GM13977 (cell line): Measurements from ENCODE around the gene LMOD2.

Experiments used
- DNase-seq: peaks from one replicate; pipeline ENCODE4 v3.0.0; 2012; ENCODE audit warnings: low spot score
- in situ Hi-C: fragments of 300-500 bp; cut with MboI; formaldehyde crosslinking; loops from one replicate; pipeline ENCODE4 v1.12.0; 2022; ENCODE audit warnings: low sequenced_read_pairs, low pct_unique_long_range_greater_than_20kb, mixed read lengths, inconsistent platforms; ENCODE audit not compliant: unreplicated experiment
- TF ChIP-seq, protein P1 (sequence below): IDR thresholded peaks from 2 replicates; pipeline ENCODE4 v1.5.1; 2012; ENCODE audit warnings: mild to moderate bottlenecking, control low read depth; ENCODE audit not compliant: insufficient read depth; ENCODE audit errors: extremely low read depth, missing control alignments

The LMOD2 gene

DNA sequence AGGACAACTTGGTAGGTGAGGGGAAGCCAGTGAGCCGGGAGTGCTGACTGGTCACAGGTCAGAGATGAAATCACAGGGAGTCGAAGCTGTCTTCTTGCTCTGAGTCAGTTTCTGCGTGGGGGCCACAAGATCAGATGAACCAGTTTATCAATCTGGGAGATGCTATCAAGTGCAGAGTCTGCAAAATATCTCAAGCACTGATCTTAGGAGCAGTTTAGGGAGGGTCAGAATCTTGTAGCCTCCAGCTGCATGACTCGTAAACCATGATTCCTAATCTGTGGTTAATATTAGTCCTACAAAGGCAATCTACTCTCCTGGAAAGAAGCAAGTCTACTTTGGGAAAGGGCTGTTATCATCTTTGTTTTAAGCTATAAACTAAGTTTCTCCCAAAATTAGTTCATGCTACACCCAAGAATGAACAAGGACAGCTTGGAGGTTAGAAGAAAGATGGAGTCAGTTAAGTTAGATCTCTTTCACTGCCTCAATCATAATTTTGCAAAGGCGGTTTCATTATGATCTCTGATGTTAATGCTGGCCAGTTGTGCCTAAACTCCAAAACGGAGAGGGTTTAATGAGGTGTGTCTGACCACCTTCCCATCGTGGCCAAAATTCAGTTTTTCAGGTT lies 8.4 kb upstream of the LMOD2 start:
- DNase-seq: no peak
- TF ChIP-seq, protein P1, sequence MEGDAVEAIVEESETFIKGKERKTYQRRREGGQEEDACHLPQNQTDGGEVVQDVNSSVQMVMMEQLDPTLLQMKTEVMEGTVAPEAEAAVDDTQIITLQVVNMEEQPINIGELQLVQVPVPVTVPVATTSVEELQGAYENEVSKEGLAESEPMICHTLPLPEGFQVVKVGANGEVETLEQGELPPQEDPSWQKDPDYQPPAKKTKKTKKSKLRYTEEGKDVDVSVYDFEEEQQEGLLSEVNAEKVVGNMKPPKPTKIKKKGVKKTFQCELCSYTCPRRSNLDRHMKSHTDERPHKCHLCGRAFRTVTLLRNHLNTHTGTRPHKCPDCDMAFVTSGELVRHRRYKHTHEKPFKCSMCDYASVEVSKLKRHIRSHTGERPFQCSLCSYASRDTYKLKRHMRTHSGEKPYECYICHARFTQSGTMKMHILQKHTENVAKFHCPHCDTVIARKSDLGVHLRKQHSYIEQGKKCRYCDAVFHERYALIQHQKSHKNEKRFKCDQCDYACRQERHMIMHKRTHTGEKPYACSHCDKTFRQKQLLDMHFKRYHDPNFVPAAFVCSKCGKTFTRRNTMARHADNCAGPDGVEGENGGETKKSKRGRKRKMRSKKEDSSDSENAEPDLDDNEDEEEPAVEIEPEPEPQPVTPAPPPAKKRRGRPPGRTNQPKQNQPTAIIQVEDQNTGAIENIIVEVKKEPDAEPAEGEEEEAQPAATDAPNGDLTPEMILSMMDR: no peak
- in situ Hi-C loops: no loop called here

DNA sequence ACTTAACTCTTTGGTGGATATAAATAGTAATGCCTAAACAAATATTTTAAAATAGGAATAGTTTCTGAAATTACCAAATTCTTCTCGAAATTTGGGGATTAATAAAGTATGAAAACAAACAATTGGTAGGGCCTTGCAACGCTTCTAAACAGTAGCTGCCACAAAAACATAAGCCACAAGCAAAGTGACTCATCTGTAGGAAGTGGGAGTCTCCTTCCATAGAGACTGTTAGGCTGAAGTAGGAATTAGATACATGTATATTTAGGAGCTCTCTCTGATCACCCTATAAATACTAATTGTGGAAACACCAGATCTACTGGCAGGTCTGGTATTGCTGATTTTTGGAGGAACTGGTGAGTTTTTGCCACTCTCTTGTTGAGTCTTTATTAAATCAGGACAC lies 5.7 kb upstream of the LMOD2 start:
- DNase-seq: no peak
- TF ChIP-seq, protein P1: no peak
- in situ Hi-C loops: no loop called here

DNA sequence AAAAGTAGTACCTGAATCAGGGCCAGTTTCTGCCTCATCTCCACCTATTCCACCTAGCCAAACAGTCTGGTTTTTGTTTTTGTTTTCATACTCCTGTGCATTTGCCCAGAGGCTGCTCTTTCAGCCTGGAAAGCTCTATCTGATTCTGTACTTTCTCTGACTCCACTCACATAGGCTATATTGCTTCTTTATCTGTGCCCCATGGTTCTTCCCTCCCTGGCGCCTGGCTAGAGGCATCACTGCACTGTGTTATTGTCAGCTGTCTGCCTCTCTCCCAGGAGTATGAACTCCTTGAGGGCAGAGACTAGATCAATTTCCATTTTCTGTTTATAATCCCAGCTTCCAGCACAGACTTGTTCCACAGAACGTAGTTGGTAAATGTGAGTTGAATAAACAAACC lies 5.1 kb upstream of the LMOD2 start:
- DNase-seq: no peak
- TF ChIP-seq, protein P1: no peak
- in situ Hi-C loops: no loop called here

DNA sequence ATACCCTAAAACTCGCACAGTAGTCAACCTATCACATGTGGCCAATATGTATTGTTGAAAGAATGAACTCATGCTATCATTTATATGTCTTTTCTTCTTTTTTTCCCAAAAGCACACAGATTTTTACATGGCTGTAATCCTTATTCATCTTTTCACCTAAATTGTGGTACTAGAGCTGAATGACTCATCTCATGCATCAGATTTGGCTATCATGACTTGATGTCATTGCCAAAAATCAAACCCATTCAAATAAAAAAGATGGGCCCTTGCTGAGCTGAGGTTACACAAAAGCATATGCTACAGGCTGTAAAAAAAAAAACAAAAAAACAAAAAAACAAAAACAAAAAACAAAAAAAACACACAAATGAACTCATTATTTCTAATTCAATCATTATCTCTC lies 3.3 kb upstream of the LMOD2 start:
- TF ChIP-seq, protein P1: no peak
- DNase-seq: no peak
- in situ Hi-C loops: no loop called here

DNA sequence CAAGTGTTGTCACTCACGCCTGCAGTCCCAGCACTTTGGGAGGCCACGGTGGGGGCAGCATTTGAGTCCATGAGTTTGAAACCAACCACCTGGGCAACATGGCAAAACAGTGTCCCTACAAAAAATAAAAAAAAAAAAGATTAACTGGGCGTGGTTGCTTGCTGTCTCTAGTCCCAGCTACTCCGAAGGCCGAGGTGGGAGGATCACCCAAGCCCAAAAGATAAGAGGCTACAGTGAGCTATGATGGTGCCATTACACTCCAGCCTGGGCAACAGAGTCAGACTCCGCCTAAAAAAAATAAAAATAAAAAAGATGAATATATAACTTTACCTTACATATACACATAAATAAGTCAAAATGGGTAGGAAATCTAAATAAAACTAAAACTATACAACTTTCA lies 2.5 kb upstream of the LMOD2 start:
- no peak for DNase-seq
- in situ Hi-C loops: no loop called here
- TF ChIP-seq, protein P1: no peak

DNA sequence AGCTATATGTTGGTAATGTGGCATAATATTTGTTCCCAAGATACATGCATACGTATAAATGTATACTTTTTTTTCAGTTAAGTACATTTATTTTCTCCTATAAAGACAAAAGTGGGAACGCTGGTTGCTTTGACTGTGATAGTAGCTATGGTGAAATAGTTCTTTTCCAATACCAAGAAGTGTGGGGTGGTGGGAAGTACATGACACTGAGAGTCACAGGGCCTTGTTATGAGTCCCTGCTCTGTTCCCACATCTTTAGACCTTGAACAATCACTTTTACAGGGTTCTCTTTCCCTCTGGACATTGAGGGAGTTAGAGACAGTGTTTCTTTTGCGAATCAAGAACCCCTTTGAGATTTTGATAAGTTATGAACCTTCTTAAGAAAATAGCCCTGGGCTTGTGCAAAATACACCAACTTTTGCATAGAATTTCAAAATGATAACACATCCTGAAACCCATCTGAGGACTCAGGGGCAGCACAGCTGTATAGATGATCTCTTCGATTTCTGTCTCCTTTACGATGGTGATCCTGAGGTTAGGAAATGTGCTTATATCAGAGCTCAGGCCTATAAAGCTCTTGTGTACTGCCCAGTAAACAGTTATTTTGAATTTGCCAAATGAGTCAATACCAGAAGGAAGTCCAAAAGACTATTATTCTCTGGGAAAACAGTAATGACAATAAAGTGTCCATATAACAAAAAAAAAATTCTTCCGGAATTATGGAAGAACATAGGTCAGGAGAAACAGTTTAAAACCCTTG lies 1.1 kb downstream of the LMOD2 start:
- in situ Hi-C loops: no loop called here
- TF ChIP-seq, protein P1: no peak
- no peak for DNase-seq
